Measurements from ENCODE around the gene CDKL5.

DNA sequence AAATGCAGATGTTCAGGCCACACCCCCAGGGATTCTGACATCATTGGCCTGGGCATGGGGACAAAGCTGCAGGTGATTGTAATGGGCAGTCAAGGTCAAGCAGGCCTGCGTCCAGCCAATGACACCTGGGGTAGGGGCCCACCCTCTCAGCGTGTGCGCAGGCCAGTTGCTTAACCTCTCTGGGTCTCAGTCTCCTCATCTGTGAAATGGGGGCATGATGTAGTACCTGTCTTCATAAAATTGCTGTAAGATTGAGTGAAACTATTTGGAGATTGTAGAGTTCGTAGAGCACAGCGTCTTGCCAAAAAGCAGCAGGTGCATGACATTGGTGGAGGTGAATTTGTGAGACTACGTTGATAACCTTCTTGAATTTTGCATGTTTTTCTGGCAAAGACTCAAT is 225.3 kb downstream of the CDKL5 start:
- TF ChIP-seq, protein P1, sequence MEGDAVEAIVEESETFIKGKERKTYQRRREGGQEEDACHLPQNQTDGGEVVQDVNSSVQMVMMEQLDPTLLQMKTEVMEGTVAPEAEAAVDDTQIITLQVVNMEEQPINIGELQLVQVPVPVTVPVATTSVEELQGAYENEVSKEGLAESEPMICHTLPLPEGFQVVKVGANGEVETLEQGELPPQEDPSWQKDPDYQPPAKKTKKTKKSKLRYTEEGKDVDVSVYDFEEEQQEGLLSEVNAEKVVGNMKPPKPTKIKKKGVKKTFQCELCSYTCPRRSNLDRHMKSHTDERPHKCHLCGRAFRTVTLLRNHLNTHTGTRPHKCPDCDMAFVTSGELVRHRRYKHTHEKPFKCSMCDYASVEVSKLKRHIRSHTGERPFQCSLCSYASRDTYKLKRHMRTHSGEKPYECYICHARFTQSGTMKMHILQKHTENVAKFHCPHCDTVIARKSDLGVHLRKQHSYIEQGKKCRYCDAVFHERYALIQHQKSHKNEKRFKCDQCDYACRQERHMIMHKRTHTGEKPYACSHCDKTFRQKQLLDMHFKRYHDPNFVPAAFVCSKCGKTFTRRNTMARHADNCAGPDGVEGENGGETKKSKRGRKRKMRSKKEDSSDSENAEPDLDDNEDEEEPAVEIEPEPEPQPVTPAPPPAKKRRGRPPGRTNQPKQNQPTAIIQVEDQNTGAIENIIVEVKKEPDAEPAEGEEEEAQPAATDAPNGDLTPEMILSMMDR (IDR thresholded peaks at IDR 0.05), result no peak
- TF ChIP-seq POLR2AphosphoS5 (IDR thresholded peaks at IDR 0.05; ENCODE audit: low read depth, low read length), result no peak
- TF ChIP-seq TCF7L2 (IDR thresholded peaks at IDR 0.05; ENCODE audit: low read depth, low read length), result no peak

Data from Panc1 (cell line).